Hematopoietic multipotent progenitor cell treated with erythropoietin and hydrocortisone succinate and interleukin-3 and kit ligand, for 6 days (in vitro differentiated cells): ENCODE data around the gene FOXN3.
"Not testable (repeated sequence)": the region's sequence is repeated elsewhere in the genome, so short reads cannot be mapped to it uniquely, and the experiment has no call there.

Experiments used
- DNase-seq: peaks from one replicate; pipeline ENCODE4 v3.0.0-alpha.2; 2015

The FOXN3 gene

GRCh38 chr14:89296281-89296745 lies 120.7 kb downstream of the FOXN3 start:
- no peak for DNase-seq

- DNase-seq, result no peak
Observed at GRCh38 chr14:89294872-89295271, 122.2 kb downstream of the FOXN3 start.

DNA sequence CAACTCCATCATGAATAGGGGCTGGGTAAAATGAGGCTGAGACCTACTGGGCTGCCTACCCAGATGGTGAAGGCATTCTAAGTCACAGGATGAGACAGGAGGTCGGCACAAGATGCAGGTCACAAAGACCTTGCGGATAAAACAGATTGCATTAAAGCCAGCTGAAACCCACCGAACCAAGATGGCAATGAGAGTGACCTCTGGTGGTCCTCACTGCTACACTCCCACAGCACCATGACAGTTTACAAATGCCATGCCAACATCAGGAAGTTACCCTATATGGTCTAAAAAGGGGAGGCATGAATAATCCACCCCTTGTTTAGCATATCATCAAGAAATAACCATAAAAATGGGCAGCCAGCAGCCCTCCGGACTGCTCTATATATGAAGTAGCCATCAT lies 122.6 kb downstream of the FOXN3 start:
- not testable (repeated sequence) for DNase-seq

DNA sequence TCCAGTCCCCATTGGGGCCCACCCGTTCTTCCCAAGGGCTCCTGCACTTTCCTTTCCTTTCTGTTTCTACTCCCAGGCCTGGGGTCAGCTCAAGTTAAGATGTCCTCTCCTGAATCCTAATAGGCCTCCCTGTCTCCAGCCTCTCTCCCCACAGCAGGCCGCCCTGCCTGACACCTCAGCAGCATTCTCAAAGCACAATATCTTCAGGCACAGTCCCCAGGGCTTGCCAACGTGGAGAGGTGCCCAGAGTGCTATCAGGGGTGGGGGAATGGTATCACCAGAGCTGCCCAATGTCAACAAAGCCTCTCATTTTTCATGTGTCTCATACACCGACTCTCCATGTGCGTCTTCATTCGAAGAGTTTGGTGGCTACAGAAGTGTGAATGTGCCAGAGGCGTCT lies 123.0 kb downstream of the FOXN3 start:
- DNase-seq, result no peak

- DNase-seq, result no peak
Observed at GRCh38 chr14:89293314-89293916, 123.6 kb downstream of the FOXN3 start.

DNA sequence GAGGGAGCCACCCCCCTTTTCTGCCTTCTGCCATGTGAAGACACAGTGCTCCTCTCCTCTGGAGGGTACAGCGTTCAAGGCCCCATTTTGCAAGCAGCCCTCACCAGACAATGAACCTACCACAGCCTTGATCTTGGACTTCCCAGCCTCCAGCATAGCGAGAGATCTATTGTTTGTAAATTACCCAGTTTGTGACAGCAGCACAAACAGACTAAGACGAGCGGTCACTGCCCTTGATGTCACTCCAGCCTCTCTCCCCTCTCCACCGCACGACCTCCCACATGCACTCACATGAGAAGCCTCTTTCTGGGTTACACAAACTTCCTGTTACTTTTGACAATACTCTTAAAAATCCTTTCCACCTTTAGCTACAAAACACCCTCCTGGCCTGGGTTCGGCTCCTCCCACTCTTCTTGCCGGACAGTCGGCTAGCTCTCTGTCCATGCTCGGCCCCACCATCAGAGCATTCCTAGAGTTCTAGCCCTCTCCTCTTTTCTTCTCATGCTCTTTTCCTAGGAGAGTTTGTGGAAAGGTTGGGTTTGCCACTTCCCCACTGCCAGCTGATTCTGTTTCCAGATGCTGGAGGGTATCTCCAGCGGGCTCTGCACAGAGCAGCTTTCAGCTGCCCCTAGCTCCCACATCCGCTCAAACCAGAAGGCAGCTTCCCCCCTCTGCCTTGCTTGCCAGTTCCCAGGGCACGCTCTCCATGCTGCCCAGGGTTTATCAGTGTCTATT lies 124.3 kb downstream of the FOXN3 start:
- DNase-seq, result no peak

- DNase-seq, result no peak
Observed at GRCh38 chr14:89291351-89291940, 125.6 kb downstream of the FOXN3 start.

DNA sequence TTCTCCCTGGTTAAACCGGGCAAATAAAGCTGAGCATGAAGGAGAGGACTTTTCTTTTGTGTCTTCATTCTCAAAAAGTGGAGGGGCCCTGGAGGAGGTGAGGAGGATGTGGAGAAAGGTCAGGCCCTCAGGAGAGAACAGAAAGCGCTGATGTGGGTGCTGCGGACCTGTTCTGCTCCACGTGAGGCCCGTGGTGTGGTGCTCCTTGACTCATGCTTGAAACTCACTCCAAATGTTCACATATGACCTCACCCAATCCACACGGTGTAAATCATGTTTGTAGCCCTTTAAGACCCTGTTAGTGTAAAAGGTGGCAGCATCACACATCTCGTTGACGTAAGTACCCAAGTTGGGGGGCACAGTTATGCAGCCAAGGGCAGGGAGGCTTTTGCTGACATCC lies 126.2 kb downstream of the FOXN3 start:
- no peak for DNase-seq

DNA sequence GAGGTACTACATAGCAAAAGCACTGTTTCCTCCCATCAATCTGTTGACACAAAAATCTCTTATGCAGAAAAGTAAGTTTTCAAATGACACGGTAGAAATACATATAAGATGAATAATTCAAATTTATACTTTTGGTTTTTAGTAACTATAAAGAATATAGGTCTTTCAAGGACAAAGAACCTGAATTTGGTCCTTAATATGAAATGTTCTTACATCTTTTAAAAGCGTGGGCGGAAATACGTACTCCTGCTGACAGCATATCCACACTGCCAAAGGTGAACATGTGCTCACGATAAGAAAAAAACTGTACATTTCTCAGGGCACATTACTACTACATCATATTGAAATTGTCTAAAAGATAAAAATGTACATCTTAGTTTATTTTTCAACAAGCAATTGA lies 127.6 kb downstream of the FOXN3 start:
- DNase-seq, result no peak

DNA sequence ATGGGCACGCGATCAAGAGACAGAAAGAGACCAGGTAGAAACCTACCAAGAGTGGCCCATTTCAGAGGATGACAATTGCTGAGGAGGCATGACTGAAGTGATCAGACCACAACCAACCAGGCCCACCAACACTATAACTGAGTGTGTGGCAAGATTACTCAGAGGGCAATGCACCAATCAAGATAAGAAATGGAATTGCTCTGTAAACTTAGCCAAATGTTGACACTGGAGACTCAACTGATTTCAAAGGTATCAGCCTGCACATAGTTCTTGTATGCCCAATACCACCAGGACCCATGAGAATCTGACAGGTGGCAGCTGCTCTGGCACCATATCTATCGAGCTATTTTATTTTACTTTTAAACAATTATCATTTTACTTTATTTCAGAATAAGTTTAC lies 128.9 kb downstream of the FOXN3 start:
- DNase-seq, result peak; percentile 57

GRCh38 chr14:89284333-89285058 lies 132.5 kb downstream of the FOXN3 start:
- DNase-seq, result no peak

- no peak for DNase-seq
Observed at GRCh38 chr14:89283327-89284060, 133.5 kb downstream of the FOXN3 start.

DNA sequence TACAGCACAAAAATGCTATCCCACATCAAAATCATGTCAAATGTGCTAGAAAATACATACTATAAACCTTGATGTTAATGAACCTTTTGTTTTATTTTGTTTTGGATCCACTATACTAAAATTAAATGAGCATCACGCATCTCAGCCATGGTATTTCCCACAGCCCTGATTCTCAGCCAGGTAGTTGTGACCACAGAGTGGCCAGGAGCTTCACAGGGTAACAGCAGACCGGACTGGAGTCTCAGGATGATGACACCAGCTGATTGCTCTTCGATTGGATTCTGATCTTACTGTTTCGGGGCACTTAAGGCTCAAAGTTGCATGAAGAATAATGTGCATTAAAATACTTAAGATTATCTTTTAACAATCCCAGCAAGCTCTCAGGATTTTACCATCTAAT lies 134.8 kb downstream of the FOXN3 start:
- no peak for DNase-seq

- DNase-seq, result no peak
Observed at GRCh38 chr14:89280600-89280999, 136.4 kb downstream of the FOXN3 start.

- no peak for DNase-seq
Observed at GRCh38 chr14:89279649-89280232, 137.3 kb downstream of the FOXN3 start.

DNA sequence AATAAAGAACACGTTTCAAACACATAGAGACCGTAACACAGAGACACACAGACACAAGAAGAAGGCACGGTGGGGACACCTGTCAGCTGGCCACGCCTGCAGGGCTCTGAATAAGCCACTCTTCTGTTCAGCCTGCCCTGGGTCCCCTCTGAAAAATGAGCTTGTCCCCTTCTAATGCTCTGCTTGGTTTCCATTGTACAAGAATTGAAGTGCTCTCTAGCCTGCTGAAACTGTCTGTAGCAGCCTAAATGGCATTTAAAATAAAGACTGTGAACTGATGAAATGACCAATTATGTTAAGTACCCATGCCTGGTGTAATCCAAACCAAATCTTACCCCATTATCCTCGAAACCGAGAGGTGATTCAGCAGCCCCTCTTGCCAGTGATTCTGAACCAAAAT lies 139.8 kb downstream of the FOXN3 start:
- no peak for DNase-seq

- DNase-seq, result peak; percentile 77
Observed at GRCh38 chr14:89276424-89276975, 140.5 kb downstream of the FOXN3 start.

DNA sequence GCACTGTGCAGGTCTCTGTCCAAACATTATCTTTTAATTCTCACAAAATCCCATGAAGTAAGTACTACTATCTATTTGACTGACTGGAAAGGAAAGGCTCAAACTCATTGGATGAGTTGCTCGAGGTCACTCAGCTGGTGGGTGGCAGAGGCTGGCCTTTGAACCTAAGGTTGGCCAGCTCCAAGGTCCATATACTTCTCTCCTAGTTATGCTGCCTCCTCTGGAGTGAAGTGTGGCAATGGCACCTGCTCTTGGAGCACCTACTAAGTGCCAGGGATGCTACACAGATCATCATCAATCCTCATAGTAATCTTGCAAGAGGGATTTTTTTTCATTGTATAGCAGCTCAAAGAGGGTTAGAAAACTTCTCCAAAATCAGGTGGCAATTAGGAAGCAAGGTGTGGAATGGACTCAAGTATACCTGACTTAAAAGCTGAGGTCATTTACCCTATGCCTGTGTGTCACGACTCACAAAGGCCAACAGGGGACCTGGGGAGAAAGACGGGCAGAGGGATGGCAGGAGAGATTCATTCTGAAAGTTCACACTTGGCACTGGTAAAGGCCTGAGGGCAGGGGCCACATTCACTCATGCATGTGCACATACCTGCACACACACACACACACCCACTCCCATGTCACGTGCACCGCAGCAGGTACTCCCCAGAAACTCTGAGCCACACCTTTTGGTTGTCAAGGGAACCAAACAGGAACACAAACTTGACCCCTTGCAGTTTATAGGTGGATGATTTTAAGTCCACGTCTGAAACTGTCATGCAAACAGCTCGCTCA lies 146.4 kb downstream of the FOXN3 start:
- no peak for DNase-seq

GRCh38 chr14:89269404-89269803 lies 147.6 kb downstream of the FOXN3 start:
- DNase-seq, result no peak

DNA sequence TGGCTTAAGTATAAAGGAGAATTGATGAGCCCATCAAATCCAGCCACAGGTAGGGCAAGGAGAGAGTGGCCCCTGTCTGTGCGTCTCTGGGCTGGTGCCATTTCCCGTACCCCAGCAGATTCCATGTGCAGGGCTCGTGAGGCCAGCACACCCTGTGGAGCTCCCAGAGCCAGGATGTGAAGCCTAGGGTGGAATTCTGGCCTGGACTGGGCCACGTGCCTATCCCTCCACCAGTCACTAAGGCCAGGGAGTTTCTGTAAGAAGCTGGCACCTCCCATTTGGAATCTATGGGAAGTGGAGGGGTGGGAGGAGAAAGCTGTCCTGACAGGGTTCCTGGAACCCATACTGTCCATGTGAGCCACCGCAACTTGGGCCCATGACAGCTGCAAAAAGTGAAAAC lies 148.5 kb downstream of the FOXN3 start:
- DNase-seq, result no peak

DNA sequence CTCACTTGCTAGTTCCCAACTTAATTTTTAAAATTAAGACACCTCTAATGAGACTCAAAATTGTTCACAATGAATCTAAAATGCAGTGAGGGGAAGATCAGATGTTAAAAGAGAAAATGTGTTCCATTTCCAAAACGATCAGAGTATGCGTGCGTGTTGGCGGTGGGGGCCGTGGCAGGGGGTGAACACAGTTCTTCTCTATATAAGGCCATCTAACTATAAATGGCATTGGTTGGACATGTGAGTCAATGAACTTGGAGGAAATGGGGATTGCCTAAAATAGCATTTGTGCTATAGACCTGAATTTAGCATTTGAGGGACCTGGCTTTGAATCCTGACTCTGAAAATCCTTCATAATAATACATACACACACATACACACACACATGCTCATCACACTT lies 149.4 kb downstream of the FOXN3 start:
- DNase-seq, result no peak
